Measurements from ENCODE around the gene GREB1. TPM values are rescaled to one million over a fixed set of nuclear protein-coding genes. Genes with fewer than 3 reads are reported as not detected.
A peak's percentile ranks its signal among the peaks of the same experiment; 100 is the strongest.

Gene GREB1
- total and polyA plus RNA-seq, 2 of the 13 experiments (the other 11 are each of a cell fraction or from before 2014, with no cell fraction given) = 31.3 to 61.2 TPM

GRCh38 chr2:11616097-11616687, 82.3 kb downstream of the GREB1 start:
- WGBS (ENCODE audit: low lambda C conversion rate) = 96% methylated on average over 14 of the region's 14 CpGs
- H3K4me3 ChIP-seq (replicated peaks in 1 of 3; ENCODE audit: insufficient read depth in 1 of 3, low read depth in 2 of 3, low read length in 3 of 3) = no peak overlapping the region
- no peak for TF ChIP-seq ETV5 (CRISPR knock-in tag; IDR thresholded peaks at IDR 0.05; ENCODE audit: borderline replicate concordance)
- 0 out of 2 replicates have a peak, but pooled peaks have one; percentile 35 for TF ChIP-seq FOXO4 (CRISPR knock-in tag; conservative IDR thresholded peaks at IDR 0.05)
- peak; percentile 8 to 50; a peak in 2 of 4 replicates for TF ChIP-seq REST (IDR thresholded peaks at IDR 0.05; ENCODE audit: borderline replicate concordance in 1 of 2, low read depth in 1 of 2, low read length in 2 of 2)
- TF ChIP-seq AGO2 (optimal IDR thresholded peaks at IDR 0.05; ENCODE audit: low read depth, low read length) = peak; percentile 68
- no peak overlapping the region for H3K9ac ChIP-seq (ENCODE audit: insufficient read depth, low read depth, low read length)
- FAIRE-seq (no peak), ATAC-seq (no peak), DNase-seq (ENCODE audit: low spot score) (no peak)
- in situ Hi-C loops (cut with HindIII; ENCODE audit: extremely low pct_ligation_motif_present, low pct_unique_long_range_greater_than_20kb) (no loop called here), intact Hi-C loops (cut with micrococcal nuclease; ENCODE audit: unreplicated experiment) (no loop called here)
- H3K79me2 ChIP-seq (ENCODE audit: insufficient read depth, low read length) = no peaks in the 10 kb centered on the region
- no peak overlapping the region for H3K27ac ChIP-seq (ENCODE audit: extremely low read length, insufficient read depth, low read length)
- ChIA-PET POLR2A (no interaction called here), CTCF (ENCODE audit: low intra/inter-chr PET ratio, low total read pairs) (no interaction called here)
- no peaks in the 10 kb centered on the region for H3K9me3 ChIP-seq (ENCODE audit: low read length)
- no peaks in the 10 kb centered on the region for H3K27me3 ChIP-seq (ENCODE audit: control insufficient read depth in 1 of 2, insufficient read depth in 2 of 2, low read length in 2 of 2)
- no peak overlapping the region for H3K4me2 ChIP-seq (ENCODE audit: low read depth, low read length)
- no peaks in the 10 kb centered on the region for H3K4me1 ChIP-seq (ENCODE audit: insufficient read depth, low read length)
- peaks cover 70 to 99% of the 10 kb centered on the region in 2 experiments for H3K36me3 ChIP-seq (replicated peaks in 1 of 2; ENCODE audit: control insufficient read depth in 1 of 2, insufficient read depth in 2 of 2, low read length in 2 of 2)
- no peak overlapping the region for H2AFZ ChIP-seq (ENCODE audit: low read length)
- no peaks in the 10 kb centered on the region; the same call in 1 of the 2 replicates for H4K20me1 ChIP-seq (ENCODE audit: insufficient read depth, low read length)
- BruUV-seq (replicated peaks) = no TSS peak

All from HepG2 (cell line).